Measurements from ENCODE around the gene FRY. TPM values are rescaled to one million over a fixed set of nuclear protein-coding genes. Genes with fewer than 3 reads are reported as not detected.

The FRY gene
- total RNA-seq, 1 donor from 2014 or later: 83.6 TPM

DNA sequence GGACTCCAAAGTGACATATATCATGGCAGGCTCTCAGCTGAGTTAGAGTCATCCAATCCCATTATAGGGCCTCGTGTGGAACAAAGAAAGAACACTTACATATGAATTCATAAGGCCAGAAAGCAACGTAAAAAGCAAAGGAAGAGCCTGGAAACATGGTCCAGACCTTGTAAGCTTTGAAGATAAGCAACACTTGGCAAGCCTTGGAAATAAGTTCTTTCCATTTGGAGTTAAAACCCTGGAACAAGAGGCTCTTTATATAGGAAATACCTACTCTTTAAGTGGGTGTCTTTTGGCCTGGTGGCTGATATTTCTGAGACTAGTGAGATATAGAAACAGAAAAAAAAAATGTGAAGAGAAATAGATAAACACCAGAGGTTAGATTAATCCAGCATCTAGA is 234.2 kb downstream of the FRY start:
- Mint-ChIP-seq H3K9me3 (ENCODE audit: unreplicated experiment) (no peaks in the 10 kb centered on the region), H3K4me3 (ENCODE audit: unreplicated experiment) (no peak overlapping the region), H3K27ac (ENCODE audit: unreplicated experiment) (no peak overlapping the region), H3K4me1 (ENCODE audit: low read depth, unreplicated experiment) (no peaks in the 10 kb centered on the region), H3K36me3 (ENCODE audit: unreplicated experiment) (peaks cover 8% of the 10 kb centered on the region), H3K27me3 (ENCODE audit: unreplicated experiment) (no peaks in the 10 kb centered on the region)
- DNase-seq: no peak
- TF ChIP-seq, protein P1, sequence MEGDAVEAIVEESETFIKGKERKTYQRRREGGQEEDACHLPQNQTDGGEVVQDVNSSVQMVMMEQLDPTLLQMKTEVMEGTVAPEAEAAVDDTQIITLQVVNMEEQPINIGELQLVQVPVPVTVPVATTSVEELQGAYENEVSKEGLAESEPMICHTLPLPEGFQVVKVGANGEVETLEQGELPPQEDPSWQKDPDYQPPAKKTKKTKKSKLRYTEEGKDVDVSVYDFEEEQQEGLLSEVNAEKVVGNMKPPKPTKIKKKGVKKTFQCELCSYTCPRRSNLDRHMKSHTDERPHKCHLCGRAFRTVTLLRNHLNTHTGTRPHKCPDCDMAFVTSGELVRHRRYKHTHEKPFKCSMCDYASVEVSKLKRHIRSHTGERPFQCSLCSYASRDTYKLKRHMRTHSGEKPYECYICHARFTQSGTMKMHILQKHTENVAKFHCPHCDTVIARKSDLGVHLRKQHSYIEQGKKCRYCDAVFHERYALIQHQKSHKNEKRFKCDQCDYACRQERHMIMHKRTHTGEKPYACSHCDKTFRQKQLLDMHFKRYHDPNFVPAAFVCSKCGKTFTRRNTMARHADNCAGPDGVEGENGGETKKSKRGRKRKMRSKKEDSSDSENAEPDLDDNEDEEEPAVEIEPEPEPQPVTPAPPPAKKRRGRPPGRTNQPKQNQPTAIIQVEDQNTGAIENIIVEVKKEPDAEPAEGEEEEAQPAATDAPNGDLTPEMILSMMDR (IDR thresholded peaks at IDR 0.05; ENCODE audit: partially characterized antibody, unreplicated experiment): no peak

DNA sequence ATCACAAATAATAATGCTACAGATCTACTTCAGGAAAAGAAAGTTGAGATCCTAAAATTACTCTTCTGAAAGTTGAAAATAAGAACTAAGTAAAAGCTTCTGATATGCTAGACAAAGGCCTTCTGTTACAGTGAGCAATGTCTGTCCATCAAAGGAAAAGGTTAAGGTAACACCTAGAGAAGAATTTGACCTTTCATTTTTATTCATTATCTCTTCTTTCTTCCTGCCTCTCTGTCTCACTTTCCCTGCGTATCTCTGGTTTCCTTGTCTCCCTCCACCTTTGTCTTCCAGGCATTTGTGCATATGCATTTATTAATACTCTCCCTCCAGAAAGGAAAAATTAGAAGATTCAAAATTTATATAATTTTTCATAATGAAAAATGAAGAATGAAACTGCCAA is 234.6 kb downstream of the FRY start:
- no peaks in the 10 kb centered on the region for H3K27me3 Mint-ChIP-seq (ENCODE audit: unreplicated experiment)

DNA sequence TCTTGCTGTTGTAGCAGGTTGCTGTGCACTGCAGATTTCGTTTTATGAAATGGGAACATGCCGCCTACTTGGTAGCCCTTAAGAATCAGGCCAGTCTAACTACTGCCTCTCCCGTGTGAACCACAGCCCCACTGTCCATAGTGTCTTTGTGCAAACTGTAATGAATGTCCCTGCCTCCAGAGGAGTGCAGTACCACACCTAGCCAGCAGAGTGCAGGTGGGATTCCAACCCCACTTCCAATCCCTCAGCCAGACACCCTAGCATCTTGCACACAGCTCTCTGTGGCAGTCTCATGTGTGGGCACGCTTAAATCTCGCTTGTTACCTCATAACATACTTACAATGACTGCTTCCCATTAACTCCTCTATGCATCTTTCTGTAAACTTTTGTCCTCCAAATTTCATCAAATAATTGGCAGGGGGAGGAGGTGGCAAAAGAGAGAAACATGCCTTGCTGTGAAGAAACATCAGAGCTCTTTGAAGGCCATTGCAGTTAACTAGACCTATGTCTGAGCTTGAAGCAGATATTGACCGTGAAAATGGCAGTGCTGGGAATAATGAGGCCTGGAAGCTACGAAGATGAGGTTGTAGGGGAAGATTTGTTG is 236.4 kb downstream of the FRY start:
- H3K36me3 Mint-ChIP-seq (ENCODE audit: unreplicated experiment): peaks cover 8% of the 10 kb centered on the region
- no peak overlapping the region for H3K4me3 Mint-ChIP-seq (ENCODE audit: unreplicated experiment)
- no peaks in the 10 kb centered on the region for H3K9me3 Mint-ChIP-seq (ENCODE audit: unreplicated experiment)
- TF ChIP-seq, protein P1 (IDR thresholded peaks at IDR 0.05; ENCODE audit: partially characterized antibody, unreplicated experiment): peak; percentile 66
- no peaks in the 10 kb centered on the region for H3K4me1 Mint-ChIP-seq (ENCODE audit: low read depth, unreplicated experiment)
- DNase-seq: no peak
- no peak overlapping the region for H3K27ac Mint-ChIP-seq (ENCODE audit: unreplicated experiment)
- no peaks in the 10 kb centered on the region for H3K27me3 Mint-ChIP-seq (ENCODE audit: unreplicated experiment)

More for the DNA sequence above, 234.6 kb downstream of the FRY start:
- Mint-ChIP-seq H3K4me3 (ENCODE audit: unreplicated experiment) (no peak overlapping the region), H3K9me3 (ENCODE audit: unreplicated experiment) (no peaks in the 10 kb centered on the region), H3K4me1 (ENCODE audit: low read depth, unreplicated experiment) (no peaks in the 10 kb centered on the region), H3K36me3 (ENCODE audit: unreplicated experiment) (peaks cover 8% of the 10 kb centered on the region), H3K27ac (ENCODE audit: unreplicated experiment) (no peak overlapping the region)
- no peak for DNase-seq
- TF ChIP-seq, protein P1 (IDR thresholded peaks at IDR 0.05; ENCODE audit: partially characterized antibody, unreplicated experiment): no peak

DNA sequence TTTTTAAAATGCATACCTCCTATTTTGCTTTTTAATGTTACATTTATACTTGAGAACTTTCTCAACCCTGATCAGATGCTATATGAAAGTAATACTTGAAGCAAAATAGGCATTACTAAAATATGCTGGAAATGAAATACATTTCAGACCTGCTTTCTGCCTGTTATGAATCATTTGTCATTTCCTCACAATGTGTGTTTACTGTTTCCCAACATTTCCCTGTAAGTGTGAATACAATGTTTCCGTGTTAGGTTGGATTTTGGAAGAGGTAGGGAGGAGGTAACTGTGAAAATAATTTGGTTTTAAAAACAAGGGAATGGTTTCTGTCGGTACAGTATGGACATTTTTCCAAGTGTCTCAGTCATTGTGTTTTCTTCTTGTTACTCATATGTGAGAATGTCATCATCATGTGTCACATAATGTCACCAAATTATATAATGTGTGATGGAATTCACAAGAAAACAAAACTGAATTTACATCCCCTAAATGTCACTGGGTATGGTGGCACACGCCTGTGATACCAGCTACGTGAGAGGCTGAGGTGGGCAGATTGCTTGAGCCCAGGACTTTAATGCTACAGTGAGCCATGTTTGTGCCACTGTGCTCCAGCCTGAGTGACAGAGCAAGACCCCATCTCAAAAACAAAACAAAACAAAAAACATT is 240.6 kb downstream of the FRY start:
- TF ChIP-seq, protein P1 (IDR thresholded peaks at IDR 0.05; ENCODE audit: partially characterized antibody, unreplicated experiment): no peak
- DNase-seq: no peak
- Mint-ChIP-seq H3K27me3 (ENCODE audit: unreplicated experiment) (no peaks in the 10 kb centered on the region), H3K4me3 (ENCODE audit: unreplicated experiment) (no peak overlapping the region), H3K27ac (ENCODE audit: unreplicated experiment) (no peak overlapping the region), H3K4me1 (ENCODE audit: low read depth, unreplicated experiment) (peaks cover 3% of the 10 kb centered on the region), H3K9me3 (ENCODE audit: unreplicated experiment) (peaks cover 3% of the 10 kb centered on the region), H3K36me3 (ENCODE audit: unreplicated experiment) (peaks cover 4% of the 10 kb centered on the region)

DNA sequence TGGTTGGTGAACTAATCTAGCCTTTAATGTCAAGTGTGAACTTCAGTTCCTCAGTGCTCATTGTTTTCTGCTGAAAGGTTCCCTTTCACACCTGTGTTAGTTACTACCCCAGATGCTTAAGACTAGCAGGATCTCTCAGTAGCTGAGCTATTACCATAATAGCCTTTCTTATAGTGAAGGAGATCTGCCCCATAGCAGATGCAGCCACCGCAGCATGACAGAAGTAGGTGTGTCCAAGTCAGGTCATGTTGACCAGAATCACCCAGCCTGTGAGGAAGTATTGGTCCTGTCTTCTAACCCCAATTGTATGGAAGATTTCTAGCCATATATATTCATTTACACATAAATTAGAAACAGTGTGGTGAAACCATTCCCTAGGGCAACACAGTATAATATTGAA is 246.3 kb downstream of the FRY start:
- no peaks in the 10 kb centered on the region for H3K27me3 Mint-ChIP-seq (ENCODE audit: unreplicated experiment)
- H3K27ac Mint-ChIP-seq (ENCODE audit: unreplicated experiment): no peak overlapping the region
- TF ChIP-seq, protein P1 (IDR thresholded peaks at IDR 0.05; ENCODE audit: partially characterized antibody, unreplicated experiment): no peak
- H3K4me3 Mint-ChIP-seq (ENCODE audit: unreplicated experiment): no peak overlapping the region
- no peak for DNase-seq
- peaks cover 3% of the 10 kb centered on the region for H3K9me3 Mint-ChIP-seq (ENCODE audit: unreplicated experiment)
- H3K4me1 Mint-ChIP-seq (ENCODE audit: low read depth, unreplicated experiment): peaks cover 3% of the 10 kb centered on the region
- H3K36me3 Mint-ChIP-seq (ENCODE audit: unreplicated experiment): peaks cover 4% of the 10 kb centered on the region
